OCI-LY7 (cell line): ENCODE data around the gene GNE. TPM values are rescaled to one million over a fixed set of nuclear protein-coding genes. Genes with fewer than 3 reads are reported as not detected.

Source experiments
- BruUV-seq: library from RNA; stranded (reverse); fragments of 400-500 nt; replicated peaks from 2 replicates; lab custom pipeline; 2021; lab: Mats Ljungman, UMichigan
- CTCF ChIA-PET: fragments of 300-600 bp; sonication (Branson Sonifier 250); formaldehyde crosslinking; loops from one replicate; lab custom pipeline; 2022; ENCODE audit warnings: antibody characterized with exemption; ENCODE audit not compliant: unreplicated experiment; lab: Charles Lee
- POLR2A ChIA-PET: fragments of 300-600 bp; sonication (Branson Sonifier 250); formaldehyde crosslinking; loops from one replicate; lab custom pipeline; 2022; ENCODE audit warnings: antibody characterized with exemption; lab: Charles Lee
- DNase-seq: peaks from one replicate; pipeline ENCODE4 v3.0.0-alpha.2; 2015; ENCODE audit warnings: low spot score
- H2AFZ ChIP-seq: fragments of 200-600 bp; sonication (generic), shearing (Covaris generic); 2 replicates; pipeline ENCODE4 v1.6.1; 2014; ENCODE audit warnings: mild to moderate bottlenecking, antibody characterized with exemption, low read length, moderate library complexity
- H3K27ac ChIP-seq: fragments of 200-600 bp; sonication (generic); 2 replicates; pipeline ENCODE4 v1.5.1; 2014; ENCODE audit warnings: mixed run types, low read depth, mild to moderate bottlenecking, moderate library complexity, low read length, inconsistent platforms; ENCODE audit not compliant: poor library complexity, severe bottlenecking
- H3K36me3 ChIP-seq: fragments of 200-600 bp; sonication (generic); 2 replicates; pipeline ENCODE4 v1.6.1; 2014; ENCODE audit warnings: mild to moderate bottlenecking, antibody characterized with exemption, low read length, moderate library complexity, mixed read lengths; ENCODE audit not compliant: insufficient read depth
- H3K4me1 ChIP-seq: fragments of 200-600 bp; sonication (generic); 2 replicates; pipeline ENCODE4 v1.5.1; 2014; ENCODE audit warnings: mild to moderate bottlenecking, low read length; ENCODE audit not compliant: insufficient read depth, poor library complexity, severe bottlenecking
- H3K4me2 ChIP-seq: fragments of 200-600 bp; sonication (generic); 2 replicates; pipeline ENCODE4 v1.6.1; 2014; ENCODE audit warnings: mild to moderate bottlenecking, low read length
- H3K4me3 ChIP-seq: fragments of 200-600 bp; sonication (generic); 2 replicates; pipeline ENCODE4 v1.5.1; 2014; ENCODE audit warnings: mild to moderate bottlenecking, low read depth, low read length; ENCODE audit not compliant: poor library complexity, severe bottlenecking
- H3K79me2 ChIP-seq: fragments of 200-600 bp; sonication (generic); 2 replicates; pipeline ENCODE4 v1.6.1; 2016; ENCODE audit warnings: low read depth, mild to moderate bottlenecking, low read length, moderate library complexity, mixed read lengths; ENCODE audit not compliant: insufficient read depth
- H3K9me2 ChIP-seq: fragments of 200-600 bp; sonication (generic); 2 replicates; pipeline ENCODE4 v1.6.1; 2016; ENCODE audit warnings: mild to moderate bottlenecking, low read length, mixed read lengths; ENCODE audit not compliant: insufficient read depth
- H3K9me3 ChIP-seq: fragments of 200-600 bp; sonication (generic); 2 replicates; pipeline ENCODE4 v1.6.1; 2014; ENCODE audit warnings: mild to moderate bottlenecking, mixed run types, low read length, mixed read lengths
- H4K20me1 ChIP-seq: fragments of 200-600 bp; sonication (generic); 2 replicates; pipeline ENCODE4 v1.6.1; 2014; ENCODE audit warnings: mild to moderate bottlenecking, antibody characterized with exemption, low read length, moderate library complexity, mixed read lengths; ENCODE audit not compliant: insufficient read depth
- CTCF ChIP-seq: fragments of 200-600 bp; sonication (generic); conservative IDR thresholded peaks from 2 replicates; pipeline ENCODE4 v1.5.1; 2014; ENCODE audit warnings: mild to moderate bottlenecking, antibody characterized with exemption, low read length, moderate library complexity, mixed read lengths
- EZH2phosphoT487 ChIP-seq: fragments of 200-600 bp; sonication (generic); IDR thresholded peaks from 2 replicates; pipeline ENCODE4 v1.6.1; 2018; ENCODE audit warnings: low read depth, borderline replicate concordance, mild to moderate bottlenecking, mixed run types, antibody characterized with exemption, low read length, moderate library complexity, mixed read lengths
- intact Hi-C: fragments of 100-400 bp; cut with micrococcal nuclease; formaldehyde crosslinking; loops from one replicate; pipeline ENCODE4 v1.10.0; 2022; ENCODE audit not compliant: unreplicated experiment
- total RNA-seq, 2 experiments: library from RNA; depleted of rRNA in 1 of 2; stranded (reverse); fragments of >200 nt in 1 of 2; shearing (Covaris generic) in 1 of 2; gene quantifications; 2 replicates each; pipeline ENCODE4 v1.2.3, GENCODE V29; 2014 to 2022

Gene GNE
- total RNA-seq, 2 experiments from 2014 or later = 15.5 to 27.7 TPM

DNA sequence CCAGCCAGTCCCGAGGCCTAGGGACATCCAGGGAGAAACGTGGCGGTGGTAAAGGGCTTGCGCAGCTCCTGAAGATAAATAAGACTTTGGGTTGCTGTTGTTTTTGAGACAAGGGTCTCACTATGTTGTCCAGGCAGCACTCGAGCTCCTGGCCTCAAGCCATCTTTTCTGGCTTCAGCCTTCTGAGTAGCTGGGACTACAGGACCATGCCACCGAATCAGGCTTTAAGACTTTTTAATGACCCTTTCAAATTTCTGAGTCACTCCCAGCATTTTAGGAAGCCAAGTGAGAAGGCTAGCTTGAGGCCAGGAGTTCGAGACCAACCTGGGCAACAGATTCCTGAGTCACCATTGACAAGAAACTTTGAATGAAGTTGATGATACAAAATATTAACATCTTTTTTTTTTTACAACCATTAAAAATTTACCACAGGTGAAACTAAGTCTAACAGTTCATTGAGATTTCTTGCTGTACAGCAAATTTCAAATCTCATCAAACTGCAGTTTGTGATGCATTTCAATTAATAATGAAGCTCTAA, 817 bp upstream of the GNE start:
- H3K4me3 ChIP-seq = peak overlapping the region; percentile 79
- CTCF ChIA-PET = interaction anchor here (1.0 kb wide), 1 partner anchor 10 kb away, joined by 3 read pairs; no protein-coding TSS in a partner anchor
- H3K4me2 ChIP-seq = peak overlapping the region; percentile 70
- TF ChIP-seq EZH2phosphoT487 = no peak
- TF ChIP-seq CTCF = no peak
- H2AFZ ChIP-seq = peak overlapping the region; percentile 78; the same call in 1 of the 2 replicates
- H3K4me1 ChIP-seq = peaks cover 10% of the 10 kb centered on the region
- intact Hi-C loops = loop anchor here (1.0 kb wide), 1 partner anchor 69 kb away; the partner anchor contains the start of gene CLTA
- TSS peak; percentile 75 for BruUV-seq
- H3K9me3 ChIP-seq = no peaks in the 10 kb centered on the region
- peaks cover 15% of the 10 kb centered on the region; the same call in 1 of the 2 replicates for H3K79me2 ChIP-seq
- H4K20me1 ChIP-seq = no peaks in the 10 kb centered on the region
- H3K9me2 ChIP-seq = no peaks in the 10 kb centered on the region
- POLR2A ChIA-PET = interaction anchor here (0.6 to 2.0 kb wide), 7 partner anchors 10 to 133 kb away, joined by 3 to 10 read pairs (median 4); partner anchors contain the start of gene CLTA
- H3K27ac ChIP-seq = no peak overlapping the region
- no peak for DNase-seq
- H3K36me3 ChIP-seq = no peaks in the 10 kb centered on the region

DNA sequence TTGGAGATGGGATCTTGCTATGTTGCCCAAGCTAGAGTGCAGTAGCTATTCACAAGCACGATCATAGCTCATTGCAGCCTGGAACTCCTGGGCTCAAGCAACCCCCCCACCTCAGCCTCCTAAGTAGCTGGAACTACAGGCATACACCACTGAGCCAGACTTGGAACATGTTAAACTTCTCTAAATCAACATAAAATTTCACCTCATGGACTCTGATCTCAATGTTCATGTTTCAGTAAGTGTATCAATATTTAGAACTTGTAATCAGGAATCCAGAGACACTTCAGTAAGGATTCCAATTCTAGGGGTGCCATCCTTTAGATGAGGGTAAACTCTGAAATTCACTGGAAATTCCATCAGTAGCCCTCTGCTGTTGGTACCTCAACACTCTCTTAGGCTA, 6.8 kb downstream of the GNE start:
- intact Hi-C loops = no loop called here
- CTCF ChIA-PET = no interaction called here

More for the DNA sequence above, 6.8 kb downstream of the GNE start:
- POLR2A ChIA-PET = no interaction called here
- TF ChIP-seq EZH2phosphoT487 (no peak), CTCF (no peak)
- peaks cover 6% of the 10 kb centered on the region for H3K4me1 ChIP-seq
- no peaks in the 10 kb centered on the region for H3K9me3 ChIP-seq
- H4K20me1 ChIP-seq = no peaks in the 10 kb centered on the region
- DNase-seq = no peak
- H2AFZ ChIP-seq = no peak overlapping the region
- H3K36me3 ChIP-seq = peaks cover 3% of the 10 kb centered on the region; the same call in 1 of the 2 replicates
- no peak overlapping the region for H3K27ac ChIP-seq
- BruUV-seq = no TSS peak
- H3K4me3 ChIP-seq = no peak overlapping the region
- H3K9me2 ChIP-seq = no peaks in the 10 kb centered on the region
- peaks cover 6% of the 10 kb centered on the region; the same call in 1 of the 2 replicates for H3K79me2 ChIP-seq
- no peak overlapping the region for H3K4me2 ChIP-seq
